HepG2 (cell line): ENCODE measurements around the gene CADPS2. TPM values are rescaled to one million over a fixed set of nuclear protein-coding genes. Genes with fewer than 3 reads are reported as not detected.

Experiments
- ARNT ChIP-seq: fragments of 450-650 bp; IDR thresholded peaks from 2 replicates; pipeline ENCODE4 v1.6.1; 2017
- BCL6 ChIP-seq: IDR thresholded peaks from 2 replicates; pipeline ENCODE4 v1.6.1; 2016; ENCODE audit warnings: missing genetic modification reagents, missing compliant biosample characterization
- MBNL3 ChIP-seq: fragments of 250-450 bp; sonication (Bioruptor Pico); conservative IDR thresholded peaks from 2 replicates; pipeline ENCODE4 v1.8.0; 2022; ENCODE audit warnings: mild to moderate bottlenecking, inconsistent platforms
- TRIM24 ChIP-seq: sonication (generic); formaldehyde crosslinking; IDR thresholded peaks from 2 replicates; pipeline ENCODE4 v1.8.0; 2022; ENCODE audit warnings: mild to moderate bottlenecking, missing genetic modification reagents
- ZNF230 ChIP-seq: sonication (generic); formaldehyde crosslinking; IDR thresholded peaks from 2 replicates; pipeline ENCODE4 v1.4.0; 2020; ENCODE audit warnings: mild to moderate bottlenecking, missing genetic modification reagents
- ZNF607 ChIP-seq: sonication (generic); formaldehyde crosslinking; IDR thresholded peaks from 2 replicates; pipeline ENCODE4 v1.5.1; 2020; ENCODE audit warnings: missing genetic modification reagents, mild to moderate bottlenecking, borderline replicate concordance
- ZNF672 ChIP-seq: sonication (generic); formaldehyde crosslinking; IDR thresholded peaks from 2 replicates; pipeline ENCODE4 v1.8.1; 2022; ENCODE audit warnings: missing genetic modification reagents
- ZNF777 ChIP-seq: sonication (generic); formaldehyde crosslinking; IDR thresholded peaks from 2 replicates; pipeline ENCODE4 v1.4.0; 2020; ENCODE audit warnings: missing genetic modification reagents
- polyA plus RNA-seq, 8 experiments: library from polyadenylated mRNA; depleted of rRNA in 3 of 8; stranded (reverse) in 7 of 8; unstranded in 1 of 8; fragments of >200 nt; fragmentation: Illumina TruSeq in 4 of 8; extraction: Trizol in 4 of 8; gene quantifications; 2 replicates each; pipeline versions ENCODE4 v1.2.1 to v1.2.3, GENCODE V29; 2011 to 2016; ENCODE audit warnings: low read depth in 4 of 8, missing spikeins in 1 of 8, mixed read lengths in 1 of 8; ENCODE audit not compliant: insufficient read depth in 1 of 8
- total RNA-seq, 5 experiments: library from RNA; depleted of rRNA; stranded (reverse); fragments of >200 nt; fragmentation: Illumina TruSeq; extraction: Trizol; gene quantifications; 2 replicates each; pipeline ENCODE4 v1.2.3, GENCODE V29; 2016; ENCODE audit warnings: low read depth in 1 of 5
- TF ChIP-seq, protein P1 (sequence below): sonication (generic); formaldehyde crosslinking; IDR thresholded peaks from 2 replicates; pipeline ENCODE4 v1.5.0; 2020; ENCODE audit warnings: mild to moderate bottlenecking, missing genetic modification reagents
- TF ChIP-seq, protein P2 (sequence below): sonication (generic); formaldehyde crosslinking; IDR thresholded peaks from 2 replicates; pipeline ENCODE4 v1.5.1; 2020; ENCODE audit warnings: mild to moderate bottlenecking, missing genetic modification reagents, moderate library complexity
- TF ChIP-seq, protein P3 (sequence below): sonication (generic); formaldehyde crosslinking; IDR thresholded peaks from 2 replicates; pipeline ENCODE4 v1.4.0; 2020; ENCODE audit warnings: mild to moderate bottlenecking, missing genetic modification reagents

CADPS2 gene
- total and polyA plus RNA-seq, 2 of the 13 experiments (the other 11 are each of a cell fraction or from before 2014, with no cell fraction given), result 17.6 to 43.8 TPM

DNA sequence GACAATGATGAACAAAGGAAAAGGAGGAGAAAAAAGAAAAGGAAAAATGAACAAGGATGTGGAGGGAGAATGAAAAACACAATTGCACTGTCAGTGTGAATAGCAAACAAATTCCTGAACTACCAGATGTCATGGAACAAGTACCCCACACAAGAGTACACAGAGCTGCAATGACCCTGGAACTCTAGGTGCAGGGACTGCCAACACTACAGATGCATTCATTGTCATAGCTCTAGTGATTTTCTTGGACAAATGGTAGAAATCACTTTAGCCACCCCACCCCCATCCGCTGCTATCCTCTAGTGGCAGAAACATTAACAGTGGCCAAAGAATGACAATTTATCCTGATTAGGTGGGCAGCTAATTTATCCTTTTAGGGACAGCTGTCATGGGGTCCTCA lies 190.4 kb downstream of the CADPS2 start (continued):
- TF ChIP-seq, protein P1, sequence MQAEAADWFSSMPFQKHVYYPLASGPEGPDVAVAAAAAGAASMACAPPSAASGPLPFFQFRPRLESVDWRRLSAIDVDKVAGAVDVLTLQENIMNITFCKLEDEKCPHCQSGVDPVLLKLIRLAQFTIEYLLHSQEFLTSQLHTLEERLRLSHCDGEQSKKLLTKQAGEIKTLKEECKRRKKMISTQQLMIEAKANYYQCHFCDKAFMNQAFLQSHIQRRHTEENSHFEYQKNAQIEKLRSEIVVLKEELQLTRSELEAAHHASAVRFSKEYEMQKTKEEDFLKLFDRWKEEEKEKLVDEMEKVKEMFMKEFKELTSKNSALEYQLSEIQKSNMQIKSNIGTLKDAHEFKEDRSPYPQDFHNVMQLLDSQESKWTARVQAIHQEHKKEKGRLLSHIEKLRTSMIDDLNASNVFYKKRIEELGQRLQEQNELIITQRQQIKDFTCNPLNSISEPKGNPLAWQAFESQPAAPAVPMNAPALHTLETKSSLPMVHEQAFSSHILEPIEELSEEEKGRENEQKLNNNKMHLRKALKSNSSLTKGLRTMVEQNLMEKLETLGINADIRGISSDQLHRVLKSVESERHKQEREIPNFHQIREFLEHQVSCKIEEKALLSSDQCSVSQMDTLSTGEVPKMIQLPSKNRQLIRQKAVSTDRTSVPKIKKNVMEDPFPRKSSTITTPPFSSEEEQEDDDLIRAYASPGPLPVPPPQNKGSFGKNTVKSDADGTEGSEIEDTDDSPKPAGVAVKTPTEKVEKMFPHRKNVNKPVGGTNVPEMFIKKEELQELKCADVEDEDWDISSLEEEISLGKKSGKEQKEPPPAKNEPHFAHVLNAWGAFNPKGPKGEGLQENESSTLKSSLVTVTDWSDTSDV, result no peak
- TF ChIP-seq MBNL3, result no peak
- TF ChIP-seq ZNF607 (CRISPR knock-in tag), result no peak
- no peak for TF ChIP-seq TRIM24
- TF ChIP-seq ARNT, result no peak
- no peak for TF ChIP-seq ZNF672
- TF ChIP-seq ZNF777 (CRISPR knock-in tag), result no peak
- TF ChIP-seq ZNF230 (CRISPR knock-in tag), result no peak
- TF ChIP-seq, protein P2, sequence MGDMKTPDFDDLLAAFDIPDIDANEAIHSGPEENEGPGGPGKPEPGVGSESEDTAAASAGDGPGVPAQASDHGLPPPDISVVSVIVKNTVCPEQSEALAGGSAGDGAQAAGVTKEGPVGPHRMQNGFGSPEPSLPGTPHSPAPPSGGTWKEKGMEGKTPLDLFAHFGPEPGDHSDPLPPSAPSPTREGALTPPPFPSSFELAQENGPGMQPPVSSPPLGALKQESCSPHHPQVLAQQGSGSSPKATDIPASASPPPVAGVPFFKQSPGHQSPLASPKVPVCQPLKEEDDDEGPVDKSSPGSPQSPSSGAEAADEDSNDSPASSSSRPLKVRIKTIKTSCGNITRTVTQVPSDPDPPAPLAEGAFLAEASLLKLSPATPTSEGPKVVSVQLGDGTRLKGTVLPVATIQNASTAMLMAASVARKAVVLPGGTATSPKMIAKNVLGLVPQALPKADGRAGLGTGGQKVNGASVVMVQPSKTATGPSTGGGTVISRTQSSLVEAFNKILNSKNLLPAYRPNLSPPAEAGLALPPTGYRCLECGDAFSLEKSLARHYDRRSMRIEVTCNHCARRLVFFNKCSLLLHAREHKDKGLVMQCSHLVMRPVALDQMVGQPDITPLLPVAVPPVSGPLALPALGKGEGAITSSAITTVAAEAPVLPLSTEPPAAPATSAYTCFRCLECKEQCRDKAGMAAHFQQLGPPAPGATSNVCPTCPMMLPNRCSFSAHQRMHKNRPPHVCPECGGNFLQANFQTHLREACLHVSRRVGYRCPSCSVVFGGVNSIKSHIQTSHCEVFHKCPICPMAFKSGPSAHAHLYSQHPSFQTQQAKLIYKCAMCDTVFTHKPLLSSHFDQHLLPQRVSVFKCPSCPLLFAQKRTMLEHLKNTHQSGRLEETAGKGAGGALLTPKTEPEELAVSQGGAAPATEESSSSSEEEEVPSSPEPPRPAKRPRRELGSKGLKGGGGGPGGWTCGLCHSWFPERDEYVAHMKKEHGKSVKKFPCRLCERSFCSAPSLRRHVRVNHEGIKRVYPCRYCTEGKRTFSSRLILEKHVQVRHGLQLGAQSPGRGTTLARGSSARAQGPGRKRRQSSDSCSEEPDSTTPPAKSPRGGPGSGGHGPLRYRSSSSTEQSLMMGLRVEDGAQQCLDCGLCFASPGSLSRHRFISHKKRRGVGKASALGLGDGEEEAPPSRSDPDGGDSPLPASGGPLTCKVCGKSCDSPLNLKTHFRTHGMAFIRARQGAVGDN (CRISPR knock-in tag), result no peak
- peak; percentile 97 for TF ChIP-seq BCL6
- TF ChIP-seq, protein P3, sequence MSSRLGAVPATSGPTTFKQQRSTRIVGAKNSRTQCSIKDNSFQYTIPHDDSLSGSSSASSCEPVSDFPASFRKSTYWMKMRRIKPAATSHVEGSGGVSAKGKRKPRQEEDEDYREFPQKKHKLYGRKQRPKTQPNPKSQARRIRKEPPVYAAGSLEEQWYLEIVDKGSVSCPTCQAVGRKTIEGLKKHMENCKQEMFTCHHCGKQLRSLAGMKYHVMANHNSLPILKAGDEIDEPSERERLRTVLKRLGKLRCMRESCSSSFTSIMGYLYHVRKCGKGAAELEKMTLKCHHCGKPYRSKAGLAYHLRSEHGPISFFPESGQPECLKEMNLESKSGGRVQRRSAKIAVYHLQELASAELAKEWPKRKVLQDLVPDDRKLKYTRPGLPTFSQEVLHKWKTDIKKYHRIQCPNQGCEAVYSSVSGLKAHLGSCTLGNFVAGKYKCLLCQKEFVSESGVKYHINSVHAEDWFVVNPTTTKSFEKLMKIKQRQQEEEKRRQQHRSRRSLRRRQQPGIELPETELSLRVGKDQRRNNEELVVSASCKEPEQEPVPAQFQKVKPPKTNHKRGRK (CRISPR knock-in tag), result no peak
